Measurements from ENCODE around the gene WFIKKN2.

- TF ChIP-seq MAZ (IDR thresholded peaks at IDR 0.05; ENCODE audit: borderline replicate concordance, low read depth, low read length) (no peak), CTCF (IDR thresholded peaks at IDR 0.05) (no peak), NFE2L2 (conservative IDR thresholded peaks at IDR 0.05; ENCODE audit: low read length) (no peak), BHLHE40 (IDR thresholded peaks at IDR 0.05; ENCODE audit: low read depth, low read length) (no peak), MYC (IDR thresholded peaks at IDR 0.05; ENCODE audit: borderline replicate concordance, low read length) (no peak), CHD4 (IDR thresholded peaks at IDR 0.05; ENCODE audit: borderline replicate concordance) (no peak)
Observed at GRCh38 chr17:50848039-50848438, 12.7 kb downstream of the WFIKKN2 start.

Data from A549 (cell line).